ENCODE measurements around the gene ARPP19. TPM values are rescaled to one million over a fixed set of nuclear protein-coding genes. Genes with fewer than 3 reads are reported as not detected.
A peak's percentile ranks its signal among the peaks of the same experiment; 100 is the strongest.
"Not testable (repeated sequence)": the region's sequence is repeated elsewhere in the genome, so short reads cannot be mapped to it uniquely, and the experiment has no call there.

Gene ARPP19
- total and polyA plus RNA-seq, 5 donors from 2014 or later = 72.1 to 143 (median 82.8) TPM

- not testable (repeated sequence) for H3K9me3 Mint-ChIP-seq; H3K27ac ChIP-seq (ENCODE audit: insufficient read depth, low read length, poor library complexity, severe bottlenecking)
- H3K36me3 ChIP-seq (ENCODE audit: control insufficient read depth, insufficient read depth, low read length) = peaks cover 82% of the 10 kb centered on the region
Observed at GRCh38 chr15:52551186-52551585, 17.6 kb downstream of the ARPP19 start.

GRCh38 chr15:52546031-52546751 lies 22.6 kb downstream of the ARPP19 start:
- Mint-ChIP-seq H3K27ac (peak overlapping the region; percentile 6 to 69 (median 17)), H3K4me1 (peaks cover 2 to 12% (median 10%) of the 10 kb centered on the region in 4 donors), H3K4me3 (no peak overlapping the region), H3K36me3 (peaks cover 34% of the 10 kb centered on the region), H3K27me3 (no peaks in the 10 kb centered on the region), H3K9me3 (peaks cover 0 to 4% (median 2%) of the 10 kb centered on the region in 7 donors)
- no peaks in the 10 kb centered on the region for H3K4me1 ChIP-seq (ENCODE audit: control insufficient read depth, insufficient read depth, low read length, poor library complexity, severe bottlenecking)
- no peak overlapping the region for H3K27ac ChIP-seq (ENCODE audit: insufficient read depth, low read length, poor library complexity, severe bottlenecking)
- DNase-seq (peak in 1 of 3 donors; percentile 60), ATAC-seq (ENCODE audit: low read depth in 2 of 2) (no peak)
- H3K27me3 ChIP-seq (ENCODE audit: control insufficient read depth, insufficient read depth, low read length) = no peaks in the 10 kb centered on the region
- H3K36me3 ChIP-seq (ENCODE audit: control insufficient read depth, insufficient read depth, low read length) = peaks cover 43% of the 10 kb centered on the region
- H3K9me3 ChIP-seq (ENCODE audit: control insufficient read depth in 2 of 2, low read length in 2 of 2) = peaks cover 0 to 3% of the 10 kb centered on the region in 2 experiments
- no peak overlapping the region for H3K4me3 ChIP-seq (ENCODE audit: low read depth, low read length)

More at GRCh38 chr15:52551186-52551585, 17.6 kb downstream of the ARPP19 start:
- DNase-seq; H3K4me1 ChIP-seq (ENCODE audit: control insufficient read depth, insufficient read depth, low read length, poor library complexity, severe bottlenecking); H3K9me3 ChIP-seq (ENCODE audit: control insufficient read depth in 2 of 2, low read length in 2 of 2); H3K27me3 ChIP-seq (ENCODE audit: control insufficient read depth, insufficient read depth, low read length); H3K4me3 Mint-ChIP-seq; H3K4me3 ChIP-seq (ENCODE audit: low read depth, low read length); H3K27me3 Mint-ChIP-seq; ATAC-seq (ENCODE audit: low read depth in 2 of 2): not testable (repeated sequence)
- Mint-ChIP-seq H3K4me1 (peaks cover 16 to 34% (median 24%) of the 10 kb centered on the region in 4 donors), H3K36me3 (peaks cover 37% of the 10 kb centered on the region), H3K27ac (peak overlapping the region in 1 of 3 donors; percentile 36)

GRCh38 chr15:52540374-52541012 lies 28.3 kb downstream of the ARPP19 start:
- Mint-ChIP-seq H3K9me3 (peaks cover 0 to 7% (median 3%) of the 10 kb centered on the region in 7 donors), H3K27me3 (no peaks in the 10 kb centered on the region), H3K36me3 (peaks cover 8% of the 10 kb centered on the region), H3K4me1 (peaks cover 0 to 5% (median 0%) of the 10 kb centered on the region in 4 donors), H3K4me3 (no peak overlapping the region), H3K27ac (no peak overlapping the region)
- H3K36me3 ChIP-seq (ENCODE audit: control insufficient read depth, insufficient read depth, low read length) = no peaks in the 10 kb centered on the region
- H3K9me3 ChIP-seq (ENCODE audit: control insufficient read depth in 2 of 2, low read length in 2 of 2) = peaks cover 0 to 2% of the 10 kb centered on the region in 2 experiments
- H3K27me3 ChIP-seq (ENCODE audit: control insufficient read depth, insufficient read depth, low read length) = no peaks in the 10 kb centered on the region
- DNase-seq (no peak), ATAC-seq (ENCODE audit: low read depth in 2 of 2) (no peak)
- no peak overlapping the region for H3K27ac ChIP-seq (ENCODE audit: insufficient read depth, low read length, poor library complexity, severe bottlenecking)
- H3K4me3 ChIP-seq (ENCODE audit: low read depth, low read length) = no peak overlapping the region
- H3K4me1 ChIP-seq (ENCODE audit: control insufficient read depth, insufficient read depth, low read length, poor library complexity, severe bottlenecking) = no peaks in the 10 kb centered on the region

- H3K4me3 ChIP-seq (ENCODE audit: low read depth, low read length) = no peak overlapping the region
- no peaks in the 10 kb centered on the region for H3K4me1 ChIP-seq (ENCODE audit: control insufficient read depth, insufficient read depth, low read length, poor library complexity, severe bottlenecking)
- DNase-seq (no peak), ATAC-seq (ENCODE audit: low read depth in 2 of 2) (no peak)
- Mint-ChIP-seq H3K27me3 (no peaks in the 10 kb centered on the region), H3K27ac (no peak overlapping the region), H3K36me3 (peaks cover 6% of the 10 kb centered on the region), H3K4me1 (peaks cover 0 to 10% (median 2%) of the 10 kb centered on the region in 4 donors), H3K4me3 (no peak overlapping the region), H3K9me3 (peaks cover 0 to 7% (median 2%) of the 10 kb centered on the region in 7 donors)
- no peaks in the 10 kb centered on the region for H3K36me3 ChIP-seq (ENCODE audit: control insufficient read depth, insufficient read depth, low read length)
- no peaks in the 10 kb centered on the region for H3K9me3 ChIP-seq (ENCODE audit: control insufficient read depth in 2 of 2, low read length in 2 of 2)
- H3K27me3 ChIP-seq (ENCODE audit: control insufficient read depth, insufficient read depth, low read length) = no peaks in the 10 kb centered on the region
- no peak overlapping the region for H3K27ac ChIP-seq (ENCODE audit: insufficient read depth, low read length, poor library complexity, severe bottlenecking)
Observed at GRCh38 chr15:52537459-52537858, 31.4 kb downstream of the ARPP19 start.

- Histone ChIP-seq H3K36me3 (ENCODE audit: control insufficient read depth, insufficient read depth, low read length) (no peaks in the 10 kb centered on the region), H3K4me3 (ENCODE audit: low read depth, low read length) (no peak overlapping the region), H3K27ac (ENCODE audit: insufficient read depth, low read length, poor library complexity, severe bottlenecking) (no peak overlapping the region), H3K9me3 (ENCODE audit: control insufficient read depth in 2 of 2, low read length in 2 of 2) (no peaks in the 10 kb centered on the region), H3K27me3 (ENCODE audit: control insufficient read depth, insufficient read depth, low read length) (no peaks in the 10 kb centered on the region), H3K4me1 (ENCODE audit: control insufficient read depth, insufficient read depth, low read length, poor library complexity, severe bottlenecking) (peaks cover 19% of the 10 kb centered on the region)
- Mint-ChIP-seq H3K36me3 (no peaks in the 10 kb centered on the region), H3K4me1 (peaks cover 5 to 24% (median 15%) of the 10 kb centered on the region in 4 donors), H3K4me3 (peak overlapping the region in 1 of 4 donors; percentile 10), H3K27ac (peak overlapping the region in 1 of 3 donors; percentile 38), H3K9me3 (no peaks in the 10 kb centered on the region), H3K27me3 (no peaks in the 10 kb centered on the region)
- no peak for ATAC-seq (ENCODE audit: low read depth in 2 of 2)
- no peak for DNase-seq
Observed at GRCh38 chr15:52532427-52532826, 36.4 kb downstream of the ARPP19 start.

GRCh38 chr15:52529940-52530339 lies 38.9 kb downstream of the ARPP19 start:
- H3K4me3 ChIP-seq (ENCODE audit: low read depth, low read length) = peak overlapping the region; percentile 86
- no peaks in the 10 kb centered on the region for H3K36me3 ChIP-seq (ENCODE audit: control insufficient read depth, insufficient read depth, low read length)
- ATAC-seq (ENCODE audit: low read depth in 2 of 2) (no peak), DNase-seq (no peak)
- no peak overlapping the region for H3K27ac ChIP-seq (ENCODE audit: insufficient read depth, low read length, poor library complexity, severe bottlenecking)
- Mint-ChIP-seq H3K36me3 (no peaks in the 10 kb centered on the region), H3K27ac (peak overlapping the region; percentile 48 to 86 (median 84)), H3K4me1 (peaks cover 14 to 40% (median 35%) of the 10 kb centered on the region in 4 donors), H3K27me3 (no peaks in the 10 kb centered on the region), H3K9me3 (no peaks in the 10 kb centered on the region), H3K4me3 (peak overlapping the region; percentile 85 to 95 (median 90))
- peaks cover 23% of the 10 kb centered on the region for H3K4me1 ChIP-seq (ENCODE audit: control insufficient read depth, insufficient read depth, low read length, poor library complexity, severe bottlenecking)
- no peaks in the 10 kb centered on the region for H3K9me3 ChIP-seq (ENCODE audit: control insufficient read depth in 2 of 2, low read length in 2 of 2)
- no peaks in the 10 kb centered on the region for H3K27me3 ChIP-seq (ENCODE audit: control insufficient read depth, insufficient read depth, low read length)

- peak overlapping the region; percentile 85 to 95 (median 90) for H3K4me3 Mint-ChIP-seq
- no peaks in the 10 kb centered on the region for H3K27me3 Mint-ChIP-seq
- Histone ChIP-seq H3K4me3 (ENCODE audit: low read depth, low read length) (peak overlapping the region; percentile 86), H3K36me3 (ENCODE audit: control insufficient read depth, insufficient read depth, low read length) (no peaks in the 10 kb centered on the region), H3K4me1 (ENCODE audit: control insufficient read depth, insufficient read depth, low read length, poor library complexity, severe bottlenecking) (peaks cover 25% of the 10 kb centered on the region), H3K27ac (ENCODE audit: insufficient read depth, low read length, poor library complexity, severe bottlenecking) (peak overlapping the region; percentile 84), H3K27me3 (ENCODE audit: control insufficient read depth, insufficient read depth, low read length) (no peaks in the 10 kb centered on the region), H3K9me3 (ENCODE audit: control insufficient read depth in 2 of 2, low read length in 2 of 2) (no peaks in the 10 kb centered on the region)
- ATAC-seq (ENCODE audit: low read depth in 2 of 2) = no peak
- DNase-seq = peak in 2 of 3 donors; percentile 11 to 42
- H3K4me1 Mint-ChIP-seq = peaks cover 14 to 42% (median 36%) of the 10 kb centered on the region in 4 donors
- H3K27ac Mint-ChIP-seq = peak overlapping the region; percentile 26 to 86 (median 48)
- no peaks in the 10 kb centered on the region for H3K9me3 Mint-ChIP-seq
- no peaks in the 10 kb centered on the region for H3K36me3 Mint-ChIP-seq
Observed at GRCh38 chr15:52529341-52529924, 39.4 kb downstream of the ARPP19 start.
